Measurements from ENCODE around the gene PPP2R5D.

The PPP2R5D gene

GRCh38 chr6:43020847-43021246 lies 36.5 kb downstream of the PPP2R5D start:
- no peak for DNase-seq (ENCODE audit: insufficient read length)
- no peak for FAIRE-seq
- TF ChIP-seq POLR2A (IDR thresholded peaks at IDR 0.05; ENCODE audit: low read depth, low read length), result no peak
- TF ChIP-seq TAF1 (IDR thresholded peaks at IDR 0.05; ENCODE audit: borderline replicate concordance, low read depth, low read length), result no peak
- no peak for TF ChIP-seq POLR2AphosphoS5 (IDR thresholded peaks at IDR 0.05; ENCODE audit: low read depth, low read length)

DNA sequence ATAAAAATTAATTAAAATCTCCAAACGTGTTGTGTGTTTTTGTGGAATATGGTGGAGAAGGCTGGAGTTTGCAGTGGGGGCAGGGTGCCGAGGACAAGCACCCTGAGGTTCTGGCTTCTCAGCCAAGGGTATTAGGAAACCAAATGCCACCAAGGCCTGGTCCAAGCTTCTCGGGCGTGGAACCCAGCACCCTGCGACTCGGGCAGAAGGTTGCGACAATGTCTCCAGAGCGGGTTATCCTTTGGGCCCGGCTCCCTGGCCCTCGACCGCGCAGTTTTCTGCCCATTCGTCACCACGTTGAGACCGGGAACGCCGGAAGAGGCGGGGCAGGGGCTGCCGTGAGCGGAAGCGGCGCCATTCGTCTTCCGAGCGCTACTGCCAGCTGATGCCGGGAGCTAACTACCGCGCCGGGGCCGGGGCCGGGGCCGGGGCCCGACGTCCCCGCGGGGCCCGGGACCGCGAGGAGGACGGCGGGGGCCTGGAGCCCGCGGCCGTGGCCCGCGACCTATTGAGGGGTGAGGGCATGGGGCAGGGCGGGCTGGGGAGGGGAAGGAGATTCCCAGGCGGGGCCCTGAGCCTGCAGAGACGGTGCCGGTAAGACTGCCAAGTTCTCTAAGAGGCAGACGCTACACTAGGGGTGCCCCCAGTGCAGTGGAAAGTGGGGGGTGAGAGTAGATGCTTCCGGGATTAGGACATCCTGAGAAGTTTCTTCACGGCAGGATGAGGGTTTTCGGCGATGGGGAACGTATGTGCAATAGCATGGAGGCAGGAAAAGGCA lies 37.1 kb downstream of the PPP2R5D start, which contains the start of gene RRP36:
RRP36 (plus strand) TSS at position 354 of the 778 bp plus-strand sequence; CDS start at position 386, 32 bp downstream.
- DNase-seq (ENCODE audit: insufficient read length), result peak; percentile 92
- peak; percentile 69 for TF ChIP-seq POLR2A (IDR thresholded peaks at IDR 0.05; ENCODE audit: low read depth, low read length)
- no peak for TF ChIP-seq TAF1 (IDR thresholded peaks at IDR 0.05; ENCODE audit: borderline replicate concordance, low read depth, low read length)
- TF ChIP-seq POLR2AphosphoS5 (IDR thresholded peaks at IDR 0.05; ENCODE audit: low read depth, low read length), result peak; percentile 37
- peak; percentile 66 for FAIRE-seq

- TF ChIP-seq TAF1 (IDR thresholded peaks at IDR 0.05; ENCODE audit: borderline replicate concordance, low read depth, low read length), result no peak
- no peak; the same call in 1 of the 2 replicates for TF ChIP-seq POLR2AphosphoS5 (IDR thresholded peaks at IDR 0.05; ENCODE audit: low read depth, low read length)
- TF ChIP-seq POLR2A (IDR thresholded peaks at IDR 0.05; ENCODE audit: low read depth, low read length), result no peak
- DNase-seq (ENCODE audit: insufficient read length), result no peak
- FAIRE-seq, result no peak
Observed at GRCh38 chr6:43024436-43024835, 40.1 kb downstream of the PPP2R5D start.

- FAIRE-seq, result no peak
Observed at GRCh38 chr6:43026365-43026764, 42.0 kb downstream of the PPP2R5D start.

GRCh38 chr6:43029120-43029519 lies 44.8 kb downstream of the PPP2R5D start:
- DNase-seq (ENCODE audit: insufficient read length) (no peak), FAIRE-seq (no peak)
- TF ChIP-seq POLR2AphosphoS5 (IDR thresholded peaks at IDR 0.05; ENCODE audit: low read depth, low read length) (no peak), TAF1 (IDR thresholded peaks at IDR 0.05; ENCODE audit: borderline replicate concordance, low read depth, low read length) (no peak), POLR2A (IDR thresholded peaks at IDR 0.05; ENCODE audit: low read depth, low read length) (no peak)

More at GRCh38 chr6:43026365-43026764, 42.0 kb downstream of the PPP2R5D start:
- no peak for DNase-seq (ENCODE audit: insufficient read length)
- TF ChIP-seq TAF1 (IDR thresholded peaks at IDR 0.05; ENCODE audit: borderline replicate concordance, low read depth, low read length) (no peak), POLR2AphosphoS5 (IDR thresholded peaks at IDR 0.05; ENCODE audit: low read depth, low read length) (no peak), POLR2A (IDR thresholded peaks at IDR 0.05; ENCODE audit: low read depth, low read length) (no peak)

GRCh38 chr6:43032326-43032725 lies 48.0 kb downstream of the PPP2R5D start:
- no peak for FAIRE-seq
- TF ChIP-seq TAF1 (IDR thresholded peaks at IDR 0.05; ENCODE audit: borderline replicate concordance, low read depth, low read length), result no peak
- no peak for TF ChIP-seq POLR2AphosphoS5 (IDR thresholded peaks at IDR 0.05; ENCODE audit: low read depth, low read length)
- no peak for TF ChIP-seq POLR2A (IDR thresholded peaks at IDR 0.05; ENCODE audit: low read depth, low read length)
- no peak for DNase-seq (ENCODE audit: insufficient read length)

GRCh38 chr6:43033496-43034189 lies 49.3 kb downstream of the PPP2R5D start:
- FAIRE-seq (no peak), DNase-seq (ENCODE audit: insufficient read length) (no peak)
- no peak for TF ChIP-seq TAF1 (IDR thresholded peaks at IDR 0.05; ENCODE audit: borderline replicate concordance, low read depth, low read length)
- no peak for TF ChIP-seq POLR2AphosphoS5 (IDR thresholded peaks at IDR 0.05; ENCODE audit: low read depth, low read length)
- TF ChIP-seq POLR2A (IDR thresholded peaks at IDR 0.05; ENCODE audit: low read depth, low read length), result no peak

DNA sequence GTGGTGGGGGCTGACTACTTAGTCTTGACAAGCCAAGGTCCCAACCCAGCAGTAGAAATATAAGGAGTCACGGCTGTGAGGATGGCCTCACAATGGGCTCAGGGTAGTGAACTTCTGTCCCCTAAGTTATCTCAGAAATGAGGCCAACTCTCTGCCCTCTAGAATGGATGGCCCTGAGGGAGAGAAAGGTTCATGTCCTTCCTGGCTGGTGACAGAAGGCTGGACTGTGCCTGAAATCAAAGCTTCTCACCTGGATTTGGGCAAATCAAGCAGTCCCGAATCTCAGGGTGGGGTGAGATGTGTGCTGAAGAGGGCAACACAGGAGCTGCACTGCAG lies 49.8 kb downstream of the PPP2R5D start:
- no peak for DNase-seq (ENCODE audit: insufficient read length)
- FAIRE-seq, result no peak
- TF ChIP-seq POLR2AphosphoS5 (IDR thresholded peaks at IDR 0.05; ENCODE audit: low read depth, low read length) (no peak), TAF1 (IDR thresholded peaks at IDR 0.05; ENCODE audit: borderline replicate concordance, low read depth, low read length) (no peak), POLR2A (IDR thresholded peaks at IDR 0.05; ENCODE audit: low read depth, low read length) (no peak)

DNA sequence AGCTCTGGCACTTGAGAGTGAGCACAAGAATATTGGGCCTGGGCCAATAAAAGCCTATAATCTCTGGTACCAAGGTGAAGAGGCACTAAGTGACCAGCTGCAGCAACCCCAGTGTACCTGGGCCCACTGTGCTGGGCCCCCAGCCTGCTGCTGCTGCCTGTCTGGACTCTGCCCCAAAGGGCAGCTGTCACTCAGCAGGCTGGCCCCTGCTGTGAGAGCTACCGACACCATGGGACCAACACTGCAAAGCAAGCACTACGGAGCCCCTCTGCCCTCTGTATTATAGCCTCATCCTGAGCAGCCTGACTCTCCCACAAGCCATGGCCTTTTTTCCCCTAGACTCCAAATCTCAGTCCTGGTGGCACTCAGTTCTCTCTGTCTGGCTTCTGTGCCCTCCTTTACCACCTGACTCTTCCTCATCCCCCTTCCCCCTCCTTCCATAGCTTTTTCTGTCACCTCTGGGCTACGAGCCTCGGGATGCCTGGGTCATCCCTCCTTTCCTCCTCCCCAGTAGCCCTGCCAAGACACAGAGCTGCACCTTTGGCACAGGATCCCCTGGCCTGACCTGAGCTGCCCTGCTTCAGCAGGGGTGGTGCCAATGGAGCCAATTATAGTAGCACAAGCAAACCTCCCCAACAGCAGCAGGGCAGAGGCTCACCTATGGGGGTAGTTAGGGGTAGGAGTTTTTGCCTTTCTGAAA lies 51.3 kb downstream of the PPP2R5D start:
- no peak for DNase-seq (ENCODE audit: insufficient read length)
- TF ChIP-seq TAF1 (IDR thresholded peaks at IDR 0.05; ENCODE audit: borderline replicate concordance, low read depth, low read length), result no peak
- no peak for TF ChIP-seq POLR2A (IDR thresholded peaks at IDR 0.05; ENCODE audit: low read depth, low read length)
- TF ChIP-seq POLR2AphosphoS5 (IDR thresholded peaks at IDR 0.05; ENCODE audit: low read depth, low read length), result no peak
- FAIRE-seq, result no peak

DNA sequence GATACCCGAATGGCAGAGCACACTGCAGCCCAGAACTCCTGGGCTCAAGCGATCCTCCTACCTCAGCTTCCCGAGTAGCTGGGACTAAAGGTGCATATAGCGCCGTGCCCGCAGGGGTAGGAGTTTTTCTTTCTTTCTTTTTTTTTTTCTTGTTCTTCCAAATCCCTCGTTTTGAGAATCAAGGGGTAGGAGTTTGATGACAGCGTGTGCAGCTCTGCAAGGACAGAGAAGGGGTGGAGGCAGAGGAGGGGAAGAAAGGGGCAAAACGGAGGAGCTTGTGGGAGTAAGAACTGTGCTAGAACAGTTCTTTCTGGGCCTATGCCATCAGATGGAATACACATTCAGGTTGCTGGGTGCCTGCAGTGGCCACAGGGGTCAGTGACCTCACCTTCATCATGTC lies 52.3 kb downstream of the PPP2R5D start:
- FAIRE-seq (no peak), DNase-seq (ENCODE audit: insufficient read length) (no peak)

GRCh38 chr6:43037197-43037596 lies 52.8 kb downstream of the PPP2R5D start:
- DNase-seq (ENCODE audit: insufficient read length) (no peak), FAIRE-seq (no peak)
- no peak for TF ChIP-seq POLR2AphosphoS5 (IDR thresholded peaks at IDR 0.05; ENCODE audit: low read depth, low read length)
- TF ChIP-seq TAF1 (IDR thresholded peaks at IDR 0.05; ENCODE audit: borderline replicate concordance, low read depth, low read length), result no peak
- TF ChIP-seq POLR2A (IDR thresholded peaks at IDR 0.05; ENCODE audit: low read depth, low read length), result no peak

More for the DNA sequence above, 52.3 kb downstream of the PPP2R5D start:
- no peak for TF ChIP-seq POLR2A (IDR thresholded peaks at IDR 0.05; ENCODE audit: low read depth, low read length)
- TF ChIP-seq TAF1 (IDR thresholded peaks at IDR 0.05; ENCODE audit: borderline replicate concordance, low read depth, low read length), result no peak
- TF ChIP-seq POLR2AphosphoS5 (IDR thresholded peaks at IDR 0.05; ENCODE audit: low read depth, low read length), result no peak

All from GM12892 (cell line).